ENCODE results near the gene ITGB2. TPM values are rescaled to one million over a fixed set of nuclear protein-coding genes. Genes with fewer than 3 reads are reported as not detected.
"Not testable (repeated sequence)": the region's sequence is repeated elsewhere in the genome, so short reads cannot be mapped to it uniquely, and the experiment has no call there.

The ITGB2 gene
- total RNA-seq, 1 donor from 2014 or later, result 0.62 TPM

GRCh38 chr21:44931137-44931500 is 10.4 kb upstream of the ITGB2 start:
- H3K9me3 Mint-ChIP-seq (ENCODE audit: unreplicated experiment), result no peaks in the 10 kb centered on the region
- H3K27ac Mint-ChIP-seq (ENCODE audit: unreplicated experiment), result peak overlapping the region; percentile 43
- TF ChIP-seq, protein P1, sequence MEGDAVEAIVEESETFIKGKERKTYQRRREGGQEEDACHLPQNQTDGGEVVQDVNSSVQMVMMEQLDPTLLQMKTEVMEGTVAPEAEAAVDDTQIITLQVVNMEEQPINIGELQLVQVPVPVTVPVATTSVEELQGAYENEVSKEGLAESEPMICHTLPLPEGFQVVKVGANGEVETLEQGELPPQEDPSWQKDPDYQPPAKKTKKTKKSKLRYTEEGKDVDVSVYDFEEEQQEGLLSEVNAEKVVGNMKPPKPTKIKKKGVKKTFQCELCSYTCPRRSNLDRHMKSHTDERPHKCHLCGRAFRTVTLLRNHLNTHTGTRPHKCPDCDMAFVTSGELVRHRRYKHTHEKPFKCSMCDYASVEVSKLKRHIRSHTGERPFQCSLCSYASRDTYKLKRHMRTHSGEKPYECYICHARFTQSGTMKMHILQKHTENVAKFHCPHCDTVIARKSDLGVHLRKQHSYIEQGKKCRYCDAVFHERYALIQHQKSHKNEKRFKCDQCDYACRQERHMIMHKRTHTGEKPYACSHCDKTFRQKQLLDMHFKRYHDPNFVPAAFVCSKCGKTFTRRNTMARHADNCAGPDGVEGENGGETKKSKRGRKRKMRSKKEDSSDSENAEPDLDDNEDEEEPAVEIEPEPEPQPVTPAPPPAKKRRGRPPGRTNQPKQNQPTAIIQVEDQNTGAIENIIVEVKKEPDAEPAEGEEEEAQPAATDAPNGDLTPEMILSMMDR (IDR thresholded peaks at IDR 0.05), result no peak
- peak overlapping the region; percentile 47 for H3K4me3 Mint-ChIP-seq (ENCODE audit: unreplicated experiment)
- H3K4me1 Mint-ChIP-seq (ENCODE audit: unreplicated experiment), result peaks cover 46% of the 10 kb centered on the region
- H3K36me3 Mint-ChIP-seq (ENCODE audit: unreplicated experiment), result no peaks in the 10 kb centered on the region
- DNase-seq (ENCODE audit: extremely low spot score, unreplicated experiment), result no peak
- peaks cover 4% of the 10 kb centered on the region for H3K27me3 Mint-ChIP-seq (ENCODE audit: unreplicated experiment)

DNA sequence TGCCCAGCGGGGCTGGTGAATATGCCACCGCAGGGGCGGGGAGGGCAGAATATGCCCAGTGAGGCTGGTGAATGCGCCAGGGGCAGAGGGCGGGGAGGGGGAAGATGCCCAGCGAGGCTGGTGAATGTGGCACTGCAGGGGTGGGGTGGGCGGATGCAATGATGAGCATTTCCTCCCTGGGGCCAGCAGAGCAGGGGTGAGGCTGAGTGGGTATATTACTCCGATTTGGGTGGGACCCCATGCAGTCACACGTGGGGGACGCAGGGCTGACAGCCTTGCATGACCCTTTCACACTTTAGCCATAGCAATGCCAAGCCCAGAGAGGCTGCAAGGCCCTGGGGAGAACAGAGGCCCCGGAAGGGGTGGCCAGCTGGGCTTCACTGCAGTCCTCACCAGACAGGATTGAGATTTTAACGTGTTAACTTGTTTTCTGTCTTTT is 9.9 kb upstream of the ITGB2 start:
- no peak for DNase-seq (ENCODE audit: extremely low spot score, unreplicated experiment)
- Mint-ChIP-seq H3K4me3 (ENCODE audit: unreplicated experiment) (peak overlapping the region; percentile 26), H3K9me3 (ENCODE audit: unreplicated experiment) (no peaks in the 10 kb centered on the region), H3K36me3 (ENCODE audit: unreplicated experiment) (no peaks in the 10 kb centered on the region), H3K27me3 (ENCODE audit: unreplicated experiment) (peaks cover 4% of the 10 kb centered on the region), H3K27ac (ENCODE audit: unreplicated experiment) (peak overlapping the region; percentile 43), H3K4me1 (ENCODE audit: unreplicated experiment) (peaks cover 46% of the 10 kb centered on the region)
- TF ChIP-seq, protein P1 (IDR thresholded peaks at IDR 0.05), result no peak

- peaks cover 4% of the 10 kb centered on the region for H3K27me3 Mint-ChIP-seq (ENCODE audit: unreplicated experiment)
- no peaks in the 10 kb centered on the region for H3K36me3 Mint-ChIP-seq (ENCODE audit: unreplicated experiment)
- no peak overlapping the region for H3K4me3 Mint-ChIP-seq (ENCODE audit: unreplicated experiment)
- TF ChIP-seq, protein P1 (IDR thresholded peaks at IDR 0.05), result no peak
- H3K9me3 Mint-ChIP-seq (ENCODE audit: unreplicated experiment), result no peaks in the 10 kb centered on the region
- H3K27ac Mint-ChIP-seq (ENCODE audit: unreplicated experiment), result peak overlapping the region; percentile 38
- H3K4me1 Mint-ChIP-seq (ENCODE audit: unreplicated experiment), result peaks cover 49% of the 10 kb centered on the region
- DNase-seq (ENCODE audit: extremely low spot score, unreplicated experiment), result no peak
Observed at GRCh38 chr21:44929799-44930542, 9.3 kb upstream of the ITGB2 start.

DNA sequence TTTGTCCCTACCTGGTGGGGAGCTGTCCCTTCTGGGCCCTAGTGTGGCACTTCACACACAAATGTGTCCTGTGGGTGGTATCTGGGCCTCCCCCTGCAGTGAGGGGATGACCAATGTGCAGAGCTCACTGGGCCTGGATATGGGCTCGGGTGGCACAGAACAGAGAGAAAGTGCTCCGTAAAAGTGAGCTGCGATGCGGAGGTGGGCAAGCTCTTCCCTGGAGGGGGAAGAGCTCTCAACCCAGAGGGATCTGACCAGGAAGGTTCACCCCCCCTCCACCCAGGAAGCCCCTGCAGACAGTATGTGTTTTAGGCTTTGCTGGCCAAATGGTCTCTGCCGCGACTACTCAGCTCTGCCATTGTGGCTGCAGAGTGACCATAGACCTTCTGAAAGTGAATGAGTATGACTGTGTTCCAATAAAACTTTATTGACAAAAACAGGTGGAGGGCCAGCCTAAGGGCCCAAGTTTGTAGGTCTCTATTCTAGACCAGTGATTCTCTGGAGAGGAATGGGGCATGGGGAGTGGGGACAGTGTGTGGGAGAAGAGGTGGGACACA is 8.6 kb upstream of the ITGB2 start:
- peaks cover 5% of the 10 kb centered on the region for H3K27me3 Mint-ChIP-seq (ENCODE audit: unreplicated experiment)
- H3K4me3 Mint-ChIP-seq (ENCODE audit: unreplicated experiment), result no peak overlapping the region
- H3K9me3 Mint-ChIP-seq (ENCODE audit: unreplicated experiment), result no peaks in the 10 kb centered on the region
- DNase-seq (ENCODE audit: extremely low spot score, unreplicated experiment), result no peak
- H3K36me3 Mint-ChIP-seq (ENCODE audit: unreplicated experiment), result no peaks in the 10 kb centered on the region
- TF ChIP-seq, protein P1 (IDR thresholded peaks at IDR 0.05), result no peak
- H3K4me1 Mint-ChIP-seq (ENCODE audit: unreplicated experiment), result peaks cover 52% of the 10 kb centered on the region
- H3K27ac Mint-ChIP-seq (ENCODE audit: unreplicated experiment), result peak overlapping the region; percentile 44

- Mint-ChIP-seq H3K27ac (ENCODE audit: unreplicated experiment) (peak overlapping the region; percentile 92), H3K27me3 (ENCODE audit: unreplicated experiment) (peaks cover 11% of the 10 kb centered on the region)
- H3K9me3 Mint-ChIP-seq (ENCODE audit: unreplicated experiment), result not testable (repeated sequence)
Observed at GRCh38 chr21:44928500-44929241, 8.0 kb upstream of the ITGB2 start.

More at GRCh38 chr21:44928500-44929241, 8.0 kb upstream of the ITGB2 start:
- H3K36me3 Mint-ChIP-seq (ENCODE audit: unreplicated experiment); H3K4me3 Mint-ChIP-seq (ENCODE audit: unreplicated experiment); DNase-seq (ENCODE audit: extremely low spot score, unreplicated experiment): not testable (repeated sequence)
- H3K4me1 Mint-ChIP-seq (ENCODE audit: unreplicated experiment), result peaks cover 52% of the 10 kb centered on the region

All from osteocyte (in vitro differentiated cells).